ENCODE data around the gene ARHGAP19. TPM values are rescaled to one million over a fixed set of nuclear protein-coding genes. Genes with fewer than 3 reads are reported as not detected.

The ARHGAP19 gene
- total and polyA plus RNA-seq, 9 of the 15 experiments (the other 6 are each of a cell fraction or from before 2014, with no cell fraction given): 14.8 to 49.5 (median 26.8) TPM

- TF ChIP-seq TSHZ1 (CRISPR knock-in tag; IDR thresholded peaks at IDR 0.05) (no peak), NBN (IDR thresholded peaks at IDR 0.05; ENCODE audit: low read depth) (no peak), JUND (IDR thresholded peaks at IDR 0.05; ENCODE audit: borderline replicate concordance, low read depth, low read length) (peak; percentile 39; the same call in 1 of the 2 replicates), JUND (tag; IDR thresholded peaks at IDR 0.05; ENCODE audit: borderline replicate concordance, low read depth, low read length) (no peak), L3MBTL2 (IDR thresholded peaks at IDR 0.05) (peak; percentile 72), THAP12 (CRISPR knock-in tag; IDR thresholded peaks at IDR 0.05) (no peak), ZNF431 (CRISPR knock-in tag; IDR thresholded peaks at IDR 0.05) (peak; percentile 44), MNT (conservative IDR thresholded peaks at IDR 0.05) (peak in 1 of 2 experiments; percentile 12; a peak in 1 of 4 replicates), ATF6 (CRISPR knock-in tag; IDR thresholded peaks at IDR 0.05) (no peak), ATF7 (IDR thresholded peaks at IDR 0.05) (0 out of 2 replicates have a peak, but pooled peaks have one; percentile 56), RBFOX2 (IDR thresholded peaks at IDR 0.05; ENCODE audit: low read depth, low read length) (peak; percentile 59)
Observed at GRCh38 chr10:97333601-97334369, 41.3 kb upstream of the ARHGAP19 start (continued).

Data from K562 (cell line).